WTC11 (cell line): ENCODE data around the gene GNAI3. TPM values are rescaled to one million over a fixed set of nuclear protein-coding genes. Genes with fewer than 3 reads are reported as not detected.
A peak's percentile ranks its signal among the peaks of the same experiment; 100 is the strongest.

Experiments
- ATAC-seq: fragments of 200-7000 bp; cut with Tn5 transposase; 2 replicates; pipeline ENCODE4 v1.10.0; 2021; ENCODE audit warnings: mild to moderate bottlenecking, moderate library complexity
- CTCF ChIA-PET: fragments of 300-600 bp; sonication (Branson Sonifier 250); formaldehyde crosslinking; loops from one replicate; lab custom pipeline; 2021; ENCODE audit warnings: antibody characterized with exemption; lab: Charles Lee
- POLR2A ChIA-PET: fragments of 350-600 bp; sonication (Branson Sonifier 250); formaldehyde crosslinking; loops from one replicate; lab custom pipeline; 2021; ENCODE audit warnings: antibody characterized with exemption; lab: Charles Lee
- DNase-seq: peaks from one replicate; pipeline ENCODE4 v3.0.0; 2021; ENCODE audit warnings: low spot score
- H3K27ac Mint-ChIP-seq: 2 replicates; pipeline ENCODE4 v1.8.0; 2021; ENCODE audit warnings: mixed read lengths
- H3K27me3 Mint-ChIP-seq: 2 replicates; pipeline ENCODE4 v1.8.0; 2021; ENCODE audit warnings: low read depth, mild to moderate bottlenecking, moderate library complexity, mixed read lengths
- H3K36me3 Mint-ChIP-seq: 2 replicates; pipeline ENCODE4 v1.8.0; 2021; ENCODE audit warnings: mixed read lengths
- H3K4me1 Mint-ChIP-seq: 2 replicates; pipeline ENCODE4 v1.8.0; 2022; ENCODE audit warnings: mixed read lengths
- H3K4me3 Mint-ChIP-seq: 2 replicates; pipeline ENCODE4 v1.8.0; 2021; ENCODE audit warnings: mild to moderate bottlenecking, moderate library complexity, mixed read lengths
- H3K9me3 Mint-ChIP-seq: 2 replicates; pipeline ENCODE4 v1.8.0; 2021; ENCODE audit warnings: mixed read lengths
- AFF4 ChIP-seq: sonication (generic); formaldehyde crosslinking; IDR thresholded peaks from 2 replicates; pipeline ENCODE4 v1.8.1; 2023; ENCODE audit warnings: mild to moderate bottlenecking, missing genetic modification reagents, borderline replicate concordance
- ARID4B ChIP-seq: sonication (generic); formaldehyde crosslinking; IDR thresholded peaks from 2 replicates; pipeline ENCODE4 v1.8.0; 2023; ENCODE audit warnings: missing genetic modification reagents, mild to moderate bottlenecking, borderline replicate concordance
- ATF3 ChIP-seq: sonication (generic); formaldehyde crosslinking; conservative IDR thresholded peaks from 2 replicates; pipeline ENCODE4 v1.8.1; 2022; ENCODE audit warnings: mild to moderate bottlenecking, missing genetic modification reagents
- CBFB ChIP-seq: sonication (generic); formaldehyde crosslinking; IDR thresholded peaks from 2 replicates; pipeline ENCODE4 v1.8.1; 2022; ENCODE audit warnings: mild to moderate bottlenecking, low read depth, missing genetic modification reagents
- EMX1 ChIP-seq: fragments of 250-450 bp; sonication (Bioruptor Pico); IDR thresholded peaks from 2 replicates; pipeline ENCODE4 v1.8.0; 2021; ENCODE audit warnings: mild to moderate bottlenecking
- FOXP4 ChIP-seq: sonication (generic); formaldehyde crosslinking; IDR thresholded peaks from 2 replicates; pipeline ENCODE4 v1.8.0; 2022; ENCODE audit warnings: mild to moderate bottlenecking, missing genetic modification reagents
- IRF1 ChIP-seq: sonication (generic); formaldehyde crosslinking; IDR thresholded peaks from 2 replicates; pipeline ENCODE4 v1.8.0; 2023; ENCODE audit warnings: missing genetic modification reagents
- IRF2 ChIP-seq: sonication (generic); formaldehyde crosslinking; IDR thresholded peaks from 2 replicates; pipeline ENCODE4 v1.8.0; 2022; ENCODE audit warnings: low read depth, missing genetic modification reagents, borderline replicate concordance
- JUN ChIP-seq: sonication (generic); formaldehyde crosslinking; IDR thresholded peaks from 2 replicates; pipeline ENCODE4 v1.8.0; 2023; ENCODE audit warnings: mild to moderate bottlenecking, missing genetic modification reagents
- NR2C2 ChIP-seq: sonication (generic); formaldehyde crosslinking; IDR thresholded peaks from 2 replicates; pipeline ENCODE4 v1.8.0; 2022; ENCODE audit warnings: mild to moderate bottlenecking, missing genetic modification reagents
- OVOL2 ChIP-seq: fragments of 250-450 bp; sonication (Bioruptor Pico); IDR thresholded peaks from 2 replicates; pipeline ENCODE4 v1.9.0; 2021; ENCODE audit warnings: mild to moderate bottlenecking, borderline replicate concordance
- PREB ChIP-seq: sonication (generic); formaldehyde crosslinking; IDR thresholded peaks from 2 replicates; pipeline ENCODE4 v1.8.1; 2022; ENCODE audit warnings: mild to moderate bottlenecking, missing genetic modification reagents, moderate library complexity, borderline replicate concordance
- TEAD4 ChIP-seq: sonication (generic); formaldehyde crosslinking; IDR thresholded peaks from 2 replicates; pipeline ENCODE4 v1.8.0; 2022; ENCODE audit warnings: mild to moderate bottlenecking, missing genetic modification reagents
- ZBTB43 ChIP-seq: sonication (generic); formaldehyde crosslinking; IDR thresholded peaks from 2 replicates; pipeline ENCODE4 v1.8.1; 2023; ENCODE audit warnings: mild to moderate bottlenecking, missing genetic modification reagents
- ZNF671 ChIP-seq: fragments of 250-450 bp; sonication (Bioruptor Pico); IDR thresholded peaks from 2 replicates; pipeline ENCODE4 v1.8.0; 2021; ENCODE audit warnings: mild to moderate bottlenecking
- total RNA-seq: library from RNA; stranded (reverse); gene quantifications from 3 replicates; pipeline ENCODE4 v1.2.3, GENCODE V29; 2021

Gene GNAI3
- total RNA-seq, 1 experiment from 2014 or later: 7.2 TPM

GRCh38 chr1:109617291-109617801, 68.9 kb downstream of the GNAI3 start (continued):
- TF ChIP-seq ARID4B (CRISPR knock-in tag): no peak
- TF ChIP-seq EMX1 (CRISPR knock-in tag): no peak
- no peak for TF ChIP-seq PREB (CRISPR knock-in tag)
- no peak for TF ChIP-seq AFF4
- TF ChIP-seq JUN (CRISPR knock-in tag): no peak

- no peak; the same call in 1 of the 2 replicates for ATAC-seq
- Mint-ChIP-seq H3K4me3 (peak overlapping the region; percentile 97), H3K27ac (peak overlapping the region; percentile 86)
Observed at GRCh38 chr1:109618661-109619575, 70.5 kb downstream of the GNAI3 start.

GRCh38 chr1:109619576-109620400, 71.4 kb downstream of the GNAI3 start, which contains the start of the genes AMPD2 and GNAT2:
TSS of gene AMPD2 (plus strand) at chr1:109619837. CDS start at chr1:109621176, 1,339 bp downstream.
TSS of gene GNAT2 (minus strand) at chr1:109619616. CDS start at chr1:109612870, 6,746 bp downstream.
- Mint-ChIP-seq H3K27ac (peak within 1 kb of the TSS; percentile 92), H3K27me3 (no peaks in the 10 kb centered on the region), H3K4me3 (peak within 1 kb of the TSS; percentile 97), H3K4me1 (peaks cover 40% of the 10 kb centered on the region), H3K9me3 (no peaks in the 10 kb centered on the region), H3K36me3 (no peaks in the 10 kb centered on the region)
- POLR2A ChIA-PET: interaction anchor here (1.0 to 2.6 kb wide), 2 partner anchors 24 to 71 kb away, joined by 3 to 13 read pairs; partner anchors contain the start of gene GNAI3
- peak; percentile 59 for ATAC-seq
- CTCF ChIA-PET: interaction anchor here (0.5 to 2.8 kb wide), 18 partner anchors 10 to 171 kb away, joined by 3 to 44 read pairs (median 4); partner anchors contain the start of genes CYB561D1 and GNAI3
- DNase-seq: peak; percentile 76
- TF ChIP-seq CBFB (no peak), ATF3 (CRISPR knock-in tag) (no peak), IRF1 (CRISPR knock-in tag) (0 out of 2 replicates have a peak, but pooled peaks have one; percentile 47), FOXP4 (CRISPR knock-in tag) (no peak), NR2C2 (CRISPR knock-in tag) (no peak), IRF2 (no peak), ZBTB43 (CRISPR knock-in tag) (no peak)

More at GRCh38 chr1:109618661-109619575, 70.5 kb downstream of the GNAI3 start:
- ChIA-PET CTCF (interaction anchor here (1.1 to 2.8 kb wide), 6 partner anchors 11 to 73 kb away, joined by 3 to 44 read pairs (median 18); partner anchors contain the start of gene GNAI3), POLR2A (interaction anchor here (2.6 kb wide), 1 partner anchor 70 kb away, joined by 13 read pairs; the partner anchor contains the start of gene GNAI3)
- Mint-ChIP-seq H3K36me3 (no peaks in the 10 kb centered on the region), H3K27me3 (no peaks in the 10 kb centered on the region), H3K4me1 (peaks cover 41% of the 10 kb centered on the region), H3K9me3 (no peaks in the 10 kb centered on the region)
- no peak for TF ChIP-seq ZNF671 (CRISPR knock-in tag)
- TF ChIP-seq EMX1 (CRISPR knock-in tag): no peak
- no peak for TF ChIP-seq TEAD4 (CRISPR knock-in tag)
- TF ChIP-seq OVOL2 (CRISPR knock-in tag): no peak
- no peak for DNase-seq
